GM19395 (cell line): ENCODE measurements around the gene SLC4A9.

Experiments used
- ATAC-seq: cut with Tn5 transposase; IDR thresholded peaks from one replicate; pipeline ENCODE4 v1.9.1; 2021; ENCODE audit warnings: mild to moderate bottlenecking, moderate library complexity; ENCODE audit not compliant: unreplicated experiment

The SLC4A9 gene

GRCh38 chr5:140361901-140362300 lies 1.9 kb downstream of the SLC4A9 start:
- no peak for ATAC-seq

GRCh38 chr5:140362311-140362710 lies 2.3 kb downstream of the SLC4A9 start:
- no peak for ATAC-seq

DNA sequence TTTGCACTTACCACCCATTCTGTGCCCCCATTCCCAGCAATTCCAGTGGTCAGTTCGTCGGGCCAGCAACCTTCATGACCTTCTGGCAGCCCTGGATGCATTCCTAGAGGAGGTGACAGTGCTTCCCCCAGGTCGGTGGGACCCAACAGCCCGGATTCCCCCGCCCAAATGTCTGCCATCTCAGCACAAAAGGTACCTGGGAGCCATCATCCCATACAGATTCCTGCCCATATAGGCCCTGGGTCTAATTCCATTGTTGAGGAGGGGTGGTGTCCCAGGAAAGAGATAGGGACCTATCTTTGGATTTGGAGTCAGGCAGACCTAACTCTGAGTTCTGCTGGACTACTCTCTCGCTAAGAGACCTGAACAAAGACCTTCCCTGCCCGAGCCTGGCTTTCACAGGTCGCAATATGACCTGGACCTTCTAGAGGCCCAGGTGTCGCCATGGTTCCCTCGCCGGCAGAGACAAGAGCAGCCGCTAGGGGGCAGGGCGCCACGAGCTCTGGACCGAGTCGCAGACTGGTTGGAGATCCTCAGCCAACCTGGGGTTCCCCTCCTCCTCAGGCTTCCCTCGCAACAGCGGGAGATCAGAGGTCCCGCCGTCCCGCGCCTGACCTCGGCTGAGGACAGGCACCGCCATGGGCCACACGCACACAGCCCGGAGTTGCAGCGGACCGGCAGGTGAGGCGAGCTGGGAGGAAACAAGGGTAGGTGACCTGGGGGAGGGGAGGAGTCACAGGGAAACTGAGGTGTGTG lies 3.1 kb downstream of the SLC4A9 start:
- ATAC-seq: peak; percentile 91

DNA sequence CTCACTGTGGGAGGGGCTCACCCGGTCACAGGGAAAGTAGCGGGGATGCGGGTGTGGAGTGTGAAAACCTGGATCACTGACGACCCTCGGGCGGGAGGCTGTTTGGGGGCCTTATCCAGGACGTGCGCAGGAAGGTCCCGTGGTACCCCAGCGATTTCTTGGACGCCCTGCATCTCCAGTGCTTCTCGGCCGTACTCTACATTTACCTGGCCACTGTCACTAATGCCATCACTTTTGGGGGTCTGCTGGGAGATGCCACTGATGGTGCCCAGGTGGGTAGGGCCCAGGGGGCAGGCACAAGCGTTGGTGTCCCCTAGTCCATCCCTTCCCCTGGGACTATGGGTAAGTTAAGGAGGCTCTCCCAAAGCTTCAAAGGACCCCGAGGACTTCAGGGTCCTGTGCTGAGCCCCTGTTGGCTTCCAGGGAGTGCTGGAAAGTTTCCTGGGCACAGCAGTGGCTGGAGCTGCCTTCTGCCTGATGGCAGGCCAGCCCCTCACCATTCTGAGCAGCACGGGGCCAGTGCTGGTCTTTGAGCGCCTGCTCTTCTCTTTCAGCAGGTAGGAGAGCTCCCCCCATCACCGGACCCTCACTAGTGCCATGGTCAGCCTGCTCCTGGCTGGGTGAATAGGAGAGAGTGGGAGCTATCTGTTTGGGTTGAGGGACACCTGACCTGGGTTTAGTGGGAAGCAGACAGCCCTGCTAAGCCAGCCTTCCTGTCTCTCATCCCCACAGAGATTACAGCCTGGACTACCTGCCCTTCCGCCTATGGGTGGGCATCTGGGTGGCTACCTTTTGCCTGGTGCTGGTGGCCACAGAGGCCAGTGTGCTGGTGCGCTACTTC lies 3.9 kb downstream of the SLC4A9 start:
- ATAC-seq: no peak

DNA sequence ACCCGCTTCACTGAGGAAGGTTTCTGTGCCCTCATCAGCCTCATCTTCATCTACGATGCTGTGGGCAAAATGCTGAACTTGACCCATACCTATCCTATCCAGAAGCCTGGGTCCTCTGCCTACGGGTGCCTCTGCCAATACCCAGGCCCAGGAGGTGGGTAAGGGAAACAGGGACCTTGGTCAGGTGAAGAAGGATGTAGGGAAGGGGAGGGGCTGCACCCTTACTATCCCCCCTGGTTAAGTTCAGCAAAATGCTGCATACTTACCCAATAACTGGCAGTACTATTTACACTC lies 4.4 kb downstream of the SLC4A9 start:
- no peak for ATAC-seq

GRCh38 chr5:140365282-140365681 lies 5.3 kb downstream of the SLC4A9 start:
- ATAC-seq: no peak

- no peak for ATAC-seq
These were observed 5.9 kb downstream of the SLC4A9 start for GRCh38 chr5:140365941-140366340.

DNA sequence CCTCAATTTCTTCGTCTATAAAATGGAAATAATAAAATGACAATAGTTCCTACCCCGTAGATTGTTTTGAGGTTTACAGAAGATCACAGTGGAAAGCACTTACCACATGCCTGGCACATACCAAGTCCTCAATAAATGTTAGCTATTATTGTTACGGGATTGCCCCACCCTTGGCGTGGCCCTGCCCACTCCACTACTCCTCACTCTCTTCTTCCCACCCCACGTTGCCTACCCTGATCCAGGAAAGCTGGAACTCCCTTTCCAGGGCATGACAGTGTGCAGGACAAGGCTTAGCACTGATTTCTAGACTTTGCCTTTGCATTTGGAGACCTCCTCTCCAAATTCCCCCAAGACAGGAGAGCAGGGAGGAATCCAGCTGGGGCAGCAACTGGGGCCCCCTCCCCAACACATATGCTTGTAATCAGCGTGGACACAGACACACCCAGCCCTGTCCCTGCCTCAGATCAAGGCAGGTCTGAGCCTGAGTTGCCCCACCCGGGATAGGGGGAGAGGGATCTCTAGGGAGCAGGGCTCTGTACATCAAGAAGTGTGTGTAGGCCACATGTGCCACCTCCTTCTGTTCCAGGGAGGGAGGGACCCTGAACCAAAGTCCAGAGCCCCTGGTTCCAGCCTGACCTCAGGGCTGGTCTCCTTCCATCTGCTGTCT lies 6.7 kb downstream of the SLC4A9 start:
- no peak for ATAC-seq

- no peak for ATAC-seq
These were observed 7.4 kb downstream of the SLC4A9 start for GRCh38 chr5:140367256-140368013.

DNA sequence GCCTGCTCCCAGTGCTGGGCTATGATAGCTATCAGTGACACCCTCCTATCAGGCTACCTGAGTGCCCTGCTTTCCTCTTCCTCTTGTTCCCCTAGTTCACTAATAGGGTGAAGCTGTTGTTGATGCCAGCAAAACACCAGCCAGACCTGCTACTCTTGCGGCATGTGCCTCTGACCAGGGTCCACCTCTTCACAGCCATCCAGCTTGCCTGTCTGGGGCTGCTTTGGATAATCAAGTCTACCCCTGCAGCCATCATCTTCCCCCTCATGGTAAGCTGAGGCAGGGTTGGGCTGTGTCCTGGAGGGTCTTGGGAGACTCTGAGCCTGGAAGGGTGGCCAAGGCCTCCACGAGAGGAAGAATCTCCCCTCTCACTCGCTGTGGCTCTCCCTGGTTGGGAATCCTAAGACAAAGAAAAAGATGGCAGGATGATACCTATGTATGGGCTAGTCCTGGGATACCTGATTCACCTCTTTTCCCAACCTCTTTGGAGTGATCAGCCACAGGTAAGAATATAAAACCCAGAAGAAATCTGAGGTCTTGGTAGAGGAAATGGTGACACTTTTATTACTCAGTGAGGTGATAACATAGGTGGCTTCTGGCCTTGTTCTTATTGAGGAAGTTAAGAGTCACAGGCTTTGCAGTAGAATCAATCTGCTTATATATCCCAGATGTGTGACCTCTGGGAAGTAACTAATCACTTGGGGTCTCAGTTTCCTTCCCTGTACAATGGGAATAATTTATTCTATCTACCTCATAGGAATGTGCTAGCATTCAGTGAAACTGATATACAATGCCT lies 11.6 kb downstream of the SLC4A9 start:
- ATAC-seq: no peak

DNA sequence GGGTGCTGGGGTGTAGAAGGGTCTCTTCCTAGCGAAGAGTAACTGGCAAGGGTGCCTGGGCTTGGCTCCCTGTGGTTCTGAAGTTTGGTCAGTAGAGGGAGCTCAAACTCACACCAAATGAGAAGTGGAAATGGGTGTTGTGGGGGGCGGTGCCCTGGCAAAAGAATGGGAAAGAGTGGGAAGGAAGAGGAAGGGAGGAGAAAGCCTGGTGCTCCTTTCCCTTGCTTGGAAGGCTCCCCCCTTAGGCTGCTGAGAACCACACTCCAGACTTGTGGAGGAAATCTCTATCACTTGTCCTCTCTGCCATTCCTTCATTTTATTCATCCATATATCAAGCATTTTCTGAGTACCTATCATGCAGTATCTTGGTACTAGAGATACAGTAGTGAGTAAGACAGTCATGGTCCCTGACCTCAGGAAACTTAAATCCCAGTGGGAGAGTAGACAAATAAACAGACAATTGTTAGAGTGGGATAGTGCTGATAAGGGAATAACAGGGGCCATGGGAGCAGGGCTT lies 13.0 kb downstream of the SLC4A9 start:
- ATAC-seq: no peak

- no peak for ATAC-seq
These were observed 21.4 kb downstream of the SLC4A9 start for GRCh38 chr5:140381351-140381750.

DNA sequence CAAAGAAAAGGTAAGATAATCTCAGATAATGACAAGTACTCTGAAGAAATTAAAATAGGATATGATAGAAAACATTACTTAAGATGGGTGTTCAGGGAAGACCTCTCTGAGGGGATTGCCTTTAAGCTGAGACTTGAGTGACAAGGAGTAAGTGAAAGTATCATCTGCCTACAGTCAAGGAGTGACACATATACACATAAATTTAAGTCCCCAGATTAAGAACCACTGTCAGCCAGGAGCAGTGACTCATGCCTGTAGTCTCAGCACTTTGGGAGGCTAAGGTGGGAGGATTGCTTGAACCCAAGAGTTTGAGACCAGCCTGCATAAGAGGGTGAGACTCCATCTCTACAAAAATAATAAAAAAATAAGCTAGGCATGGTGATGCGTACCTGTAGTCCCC lies 22.0 kb downstream of the SLC4A9 start:
- ATAC-seq: no peak

GRCh38 chr5:140382866-140383265 lies 22.9 kb downstream of the SLC4A9 start:
- ATAC-seq: no peak

DNA sequence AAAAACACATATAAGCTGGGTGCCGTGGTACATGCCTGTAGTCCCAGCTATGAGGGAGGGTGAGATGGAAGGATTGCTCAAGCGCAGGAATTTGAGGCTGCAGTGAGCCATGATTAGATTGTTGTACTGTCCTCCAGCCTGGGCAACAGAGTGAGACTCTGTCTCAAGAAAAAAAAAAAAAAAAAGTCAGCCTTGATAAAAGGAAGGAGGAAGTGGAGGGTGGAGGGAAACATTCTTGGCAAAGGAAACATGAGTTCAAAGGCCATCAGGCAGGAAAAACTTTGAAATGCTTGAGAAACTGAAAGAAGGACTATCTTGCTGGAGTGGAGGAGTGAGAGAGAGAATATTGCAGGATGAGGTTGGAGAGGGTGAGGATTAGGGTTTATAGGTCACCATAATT lies 23.3 kb downstream of the SLC4A9 start:
- ATAC-seq: no peak

DNA sequence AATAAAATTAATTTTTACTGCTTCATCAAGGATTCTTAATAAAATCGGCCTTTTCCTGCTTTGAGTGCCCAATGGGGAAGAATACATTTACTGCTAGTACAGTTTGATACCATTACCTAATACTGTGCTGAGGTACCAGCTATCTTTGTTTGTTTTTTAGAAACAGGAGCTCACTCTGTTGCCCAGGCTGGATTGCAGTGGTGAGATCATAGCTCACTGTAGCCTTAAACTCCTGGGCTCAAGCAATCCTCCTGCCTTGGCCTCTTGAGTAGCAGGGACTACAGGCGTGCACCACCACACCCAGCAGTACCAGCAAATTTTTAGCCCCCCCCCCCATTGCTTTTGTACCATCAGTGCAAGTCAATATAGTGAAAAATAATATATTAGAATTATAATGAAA lies 28.1 kb downstream of the SLC4A9 start:
- no peak for ATAC-seq

DNA sequence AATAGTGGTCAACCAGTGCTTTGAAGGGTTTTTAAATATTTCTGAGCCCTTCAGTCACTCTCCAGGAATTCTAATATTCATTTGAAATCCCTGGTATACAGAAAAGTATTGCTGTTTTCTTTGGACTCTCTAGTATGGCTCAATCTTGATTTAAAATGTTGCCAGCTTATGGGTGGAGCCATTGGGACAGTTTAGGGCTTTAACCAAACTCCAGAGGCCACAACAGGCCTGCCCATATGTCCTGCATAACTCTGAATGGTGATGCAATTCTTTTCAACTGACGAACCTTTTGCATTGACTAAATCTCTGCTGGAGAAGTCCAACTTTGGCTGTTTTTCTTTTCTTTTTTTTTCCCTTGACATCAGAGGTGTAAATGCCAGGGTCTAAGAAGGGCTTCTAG lies 31.3 kb downstream of the SLC4A9 start:
- ATAC-seq: no peak

GRCh38 chr5:140391732-140392131 lies 31.7 kb downstream of the SLC4A9 start:
- ATAC-seq: no peak

DNA sequence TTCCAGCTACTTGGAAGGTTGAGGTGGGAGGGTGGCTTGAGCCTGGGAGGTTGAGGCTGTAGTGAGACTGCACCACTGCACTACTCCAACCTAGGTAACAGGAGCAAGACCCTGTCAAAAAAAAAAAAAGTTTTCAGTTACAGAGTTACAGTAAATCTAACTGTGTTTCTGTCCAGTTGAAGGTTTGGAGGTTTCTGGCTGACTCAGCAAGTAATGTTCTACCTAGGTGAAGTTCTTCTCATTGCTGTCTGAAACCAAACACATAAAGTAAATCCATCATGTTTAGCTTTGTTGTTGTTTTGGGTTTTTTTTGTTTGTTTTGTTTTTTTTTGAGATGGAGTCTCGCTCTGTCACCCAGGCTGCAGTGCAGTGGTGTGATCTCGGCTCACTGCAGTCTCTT lies 33.7 kb downstream of the SLC4A9 start:
- ATAC-seq: no peak

DNA sequence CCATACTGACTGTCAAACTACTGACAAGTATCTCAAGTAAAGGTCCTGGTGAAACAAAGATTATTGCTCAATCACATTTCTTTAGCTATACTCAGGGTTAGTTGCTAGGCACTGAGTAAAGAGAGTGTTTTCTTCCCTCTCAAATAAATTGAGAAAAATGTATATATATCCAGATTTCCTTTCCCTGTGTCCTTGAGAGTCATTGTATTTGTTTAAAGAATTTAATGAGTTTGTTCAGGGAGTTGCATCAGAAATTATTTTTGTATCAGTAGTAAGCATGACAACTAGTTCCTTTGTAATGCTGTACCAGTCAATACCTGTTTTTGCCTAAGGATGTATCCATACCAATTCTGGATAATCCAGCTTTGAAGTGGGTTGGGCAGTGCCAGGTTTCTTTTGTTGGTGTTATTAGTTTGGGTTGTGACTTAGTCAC lies 38.4 kb downstream of the SLC4A9 start:
- ATAC-seq: no peak
